Esophagus muscularis mucosa (tissue), 4 donors: ENCODE data around the gene PYROXD2. TPM values are rescaled to one million over a fixed set of nuclear protein-coding genes. Genes with fewer than 3 reads are reported as not detected.

Source experiments
- DNase-seq: peaks from one replicate; pipeline ENCODE4 v3.0.0-alpha.2; 2017; ENCODE audit errors: extremely low spot score
- H3K27ac ChIP-seq, 4 donors: fragments of 200-600 bp; sonication (generic); replicated peaks in 1 of 4; 1 replicate in 3 of 4; 2 replicates in 1 of 4; pipeline ENCODE4 v1.5.1; 2016 to 2019; ENCODE audit warnings: mild to moderate bottlenecking in 1 of 4
- H3K27me3 ChIP-seq, 4 donors: fragments of 200-600 bp; sonication (generic); one replicate each; pipeline versions ENCODE4 v1.5.1 to v1.6.0; 2016 to 2019
- H3K36me3 ChIP-seq, 4 donors: fragments of 200-600 bp; sonication (generic); one replicate each; pipeline ENCODE4 v1.5.1; 2016 to 2019
- H3K4me1 ChIP-seq, 4 donors: fragments of 200-600 bp; sonication (generic); one replicate each; pipeline ENCODE4 v1.5.1; 2016 to 2019
- H3K4me3 ChIP-seq, 4 donors: fragments of 200-600 bp; sonication (generic); 1 replicate in 2 of 4; 2 replicates in 2 of 4; pipeline ENCODE4 v1.5.1; 2016 to 2019; ENCODE audit warnings: mild to moderate bottlenecking in 4 of 4, moderate library complexity in 1 of 4
- H3K9me3 ChIP-seq, 4 donors: fragments of 200-600 bp; sonication (generic); 1 replicate in 3 of 4; 2 replicates in 1 of 4; pipeline ENCODE4 v1.5.1; 2016 to 2019
- CTCF ChIP-seq, 3 experiments: fragments of 200-600 bp in 2 of 3; fragments of 450-650 bp in 1 of 3; sonication (generic) in 2 of 3; IDR thresholded peaks; one replicate each; pipeline ENCODE4 v1.5.1; 2017 to 2019; ENCODE audit warnings: antibody characterized with exemption in 3 of 3, mild to moderate bottlenecking in 2 of 3, moderate library complexity in 1 of 3
- EP300 ChIP-seq: sonication (generic); formaldehyde crosslinking; IDR thresholded peaks from one replicate; pipeline ENCODE4 v1.6.1; 2017; ENCODE audit warnings: antibody characterized with exemption
- POLR2A ChIP-seq: fragments of 450-650 bp; IDR thresholded peaks from one replicate; pipeline ENCODE4 v1.6.1; 2017; ENCODE audit warnings: antibody characterized with exemption, moderate library complexity, mild to moderate bottlenecking, low read depth
- POLR2AphosphoS5 ChIP-seq, 2 donors: sonication (generic); formaldehyde crosslinking; IDR thresholded peaks; one replicate each; pipeline ENCODE4 v1.6.1; 2017; ENCODE audit warnings: antibody characterized with exemption in 2 of 2
- WGBS: methylation state at CpG from one replicate; pipeline ENCODE4 v1.1.5; 2018; 5-methylcytosine and 5-hydroxymethylcytosine counted together
- intact Hi-C: fragments of 100-400 bp; cut with DNase I; formaldehyde crosslinking; loops from one replicate; pipeline ENCODE4 v1.15.1; 2023
- total RNA-seq, 4 donors: library from RNA; depleted of rRNA; stranded (reverse); fragments of >200 nt; gene quantifications; one replicate each; pipeline versions ENCODE4 v1.1.0 to v1.2.1, GENCODE V29; 2016

The PYROXD2 gene
- total RNA-seq, 4 donors from 2014 or later = 5.8 to 10.2 (median 6.6) TPM

GRCh38 chr10:98460837-98461499 is 46.0 kb upstream of the PYROXD2 start:
- H3K36me3 ChIP-seq = peaks cover 0 to 9% (median 0%) of the 10 kb centered on the region in 4 donors
- intact Hi-C loops = loop anchor here (2.0 to 10.0 kb wide), 2 partner anchors 14 to 914 kb away; partner anchors contain the start of gene HPS1
- no peaks in the 10 kb centered on the region for H3K27me3 ChIP-seq
- no peak overlapping the region for H3K4me3 ChIP-seq
- WGBS = 66% methylated on average over 3 of the region's 3 CpGs
- H3K27ac ChIP-seq = peak overlapping the region; percentile 26 to 58 (median 46)
- TF ChIP-seq POLR2AphosphoS5 (IDR thresholded peaks at IDR 0.05) = peak; percentile 42 to 77
- TF ChIP-seq POLR2A = no peak
- peaks cover 9 to 14% (median 12%) of the 10 kb centered on the region in 4 donors for H3K4me1 ChIP-seq
- no peaks in the 10 kb centered on the region for H3K9me3 ChIP-seq
- peak; percentile 90 for DNase-seq

- no peaks in the 10 kb centered on the region for H3K27me3 ChIP-seq
- H3K36me3 ChIP-seq = peaks cover 0 to 9% (median 0%) of the 10 kb centered on the region in 4 donors
- H3K27ac ChIP-seq = no peak overlapping the region
- DNase-seq = peak; percentile 75
- intact Hi-C loops = no loop called here
- H3K9me3 ChIP-seq = no peaks in the 10 kb centered on the region
- WGBS = 88% methylated on average over 15 of the region's 15 CpGs
- no peak overlapping the region for H3K4me3 ChIP-seq
- peaks cover 9 to 14% (median 12%) of the 10 kb centered on the region in 4 donors for H3K4me1 ChIP-seq
- TF ChIP-seq POLR2A (no peak), CTCF (IDR thresholded peaks at IDR 0.05) (no peak), POLR2AphosphoS5 (IDR thresholded peaks at IDR 0.05) (no peak), EP300 (no peak)
These were observed 44.1 kb upstream of the PYROXD2 start for GRCh38 chr10:98458809-98459784.

- WGBS = 60% methylated on average over 7 of the region's 8 CpGs
- Histone ChIP-seq H3K36me3 (peaks cover 0 to 9% (median 0%) of the 10 kb centered on the region in 4 donors), H3K4me1 (peaks cover 9 to 14% (median 12%) of the 10 kb centered on the region in 4 donors), H3K4me3 (no peak overlapping the region), H3K27ac (no peak overlapping the region), H3K9me3 (no peaks in the 10 kb centered on the region), H3K27me3 (no peaks in the 10 kb centered on the region)
- DNase-seq = no peak
- intact Hi-C loops = no loop called here
- no peak for TF ChIP-seq EP300
- no peak for TF ChIP-seq POLR2A
- TF ChIP-seq CTCF (IDR thresholded peaks at IDR 0.05) = no peak
- no peak for TF ChIP-seq POLR2AphosphoS5 (IDR thresholded peaks at IDR 0.05)
These were observed 42.7 kb upstream of the PYROXD2 start for GRCh38 chr10:98457721-98458120.

- intact Hi-C loops = no loop called here
- 78% methylated on average over 12 of the region's 12 CpGs for WGBS
- Histone ChIP-seq H3K4me1 (peaks cover 9 to 14% (median 12%) of the 10 kb centered on the region in 4 donors), H3K36me3 (peaks cover 0 to 9% (median 0%) of the 10 kb centered on the region in 4 donors), H3K9me3 (no peaks in the 10 kb centered on the region), H3K4me3 (no peak overlapping the region), H3K27me3 (no peaks in the 10 kb centered on the region), H3K27ac (no peak overlapping the region)
- DNase-seq = peak; percentile 55
- no peak for TF ChIP-seq CTCF (IDR thresholded peaks at IDR 0.05)
- no peak for TF ChIP-seq POLR2AphosphoS5 (IDR thresholded peaks at IDR 0.05)
- no peak for TF ChIP-seq EP300
- TF ChIP-seq POLR2A = no peak
These were observed 41.9 kb upstream of the PYROXD2 start for GRCh38 chr10:98456686-98457482.
